ENCODE measurements around the gene CHFR.

Gene CHFR

DNA sequence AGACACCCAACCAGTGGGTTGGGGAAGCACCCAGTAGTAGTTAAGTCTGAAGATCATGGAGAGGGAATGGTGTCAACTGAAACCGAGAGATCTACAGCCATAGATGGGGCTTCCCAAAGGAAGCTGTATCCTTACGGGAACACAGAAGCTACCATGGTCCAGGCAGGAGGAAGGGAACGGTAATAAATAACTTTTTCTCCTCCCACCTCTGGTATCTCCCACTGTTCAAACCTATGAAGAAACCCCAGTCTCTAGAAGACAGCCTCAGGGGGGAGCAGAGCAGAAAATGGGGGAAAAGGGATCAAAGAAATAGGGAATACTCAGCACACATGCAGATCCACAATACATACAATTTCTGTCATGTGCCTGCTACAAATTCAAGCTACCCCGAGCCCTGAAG lies 35.3 kb upstream of the CHFR start:
- no peak overlapping the region for H3K27ac ChIP-seq
- TF ChIP-seq, protein P1, sequence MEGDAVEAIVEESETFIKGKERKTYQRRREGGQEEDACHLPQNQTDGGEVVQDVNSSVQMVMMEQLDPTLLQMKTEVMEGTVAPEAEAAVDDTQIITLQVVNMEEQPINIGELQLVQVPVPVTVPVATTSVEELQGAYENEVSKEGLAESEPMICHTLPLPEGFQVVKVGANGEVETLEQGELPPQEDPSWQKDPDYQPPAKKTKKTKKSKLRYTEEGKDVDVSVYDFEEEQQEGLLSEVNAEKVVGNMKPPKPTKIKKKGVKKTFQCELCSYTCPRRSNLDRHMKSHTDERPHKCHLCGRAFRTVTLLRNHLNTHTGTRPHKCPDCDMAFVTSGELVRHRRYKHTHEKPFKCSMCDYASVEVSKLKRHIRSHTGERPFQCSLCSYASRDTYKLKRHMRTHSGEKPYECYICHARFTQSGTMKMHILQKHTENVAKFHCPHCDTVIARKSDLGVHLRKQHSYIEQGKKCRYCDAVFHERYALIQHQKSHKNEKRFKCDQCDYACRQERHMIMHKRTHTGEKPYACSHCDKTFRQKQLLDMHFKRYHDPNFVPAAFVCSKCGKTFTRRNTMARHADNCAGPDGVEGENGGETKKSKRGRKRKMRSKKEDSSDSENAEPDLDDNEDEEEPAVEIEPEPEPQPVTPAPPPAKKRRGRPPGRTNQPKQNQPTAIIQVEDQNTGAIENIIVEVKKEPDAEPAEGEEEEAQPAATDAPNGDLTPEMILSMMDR (conservative IDR thresholded peaks at IDR 0.05): no peak

DNA sequence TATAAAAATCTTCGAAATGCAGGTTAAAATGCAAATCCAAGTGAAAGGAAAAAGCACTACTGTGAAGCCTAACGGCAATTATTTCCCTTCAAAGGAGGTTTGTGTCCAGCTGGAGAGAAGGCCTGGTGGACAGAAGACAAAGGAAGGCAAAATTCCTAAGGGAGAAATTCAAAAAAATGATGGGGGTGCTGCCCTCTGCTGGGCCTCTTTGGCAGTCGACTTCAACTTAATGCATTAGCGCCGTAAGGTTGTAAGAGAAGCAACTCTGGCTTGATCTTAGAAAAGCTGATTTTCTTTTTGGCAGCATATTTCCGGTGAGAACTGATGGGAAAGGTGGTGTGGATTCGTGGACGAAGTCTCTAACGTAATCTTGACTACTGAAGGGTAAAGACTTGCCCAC lies 34.3 kb upstream of the CHFR start:
- H3K27ac ChIP-seq: no peak overlapping the region
- TF ChIP-seq, protein P1 (conservative IDR thresholded peaks at IDR 0.05): 0 out of 2 replicates have a peak, but pooled peaks have one; percentile 7

DNA sequence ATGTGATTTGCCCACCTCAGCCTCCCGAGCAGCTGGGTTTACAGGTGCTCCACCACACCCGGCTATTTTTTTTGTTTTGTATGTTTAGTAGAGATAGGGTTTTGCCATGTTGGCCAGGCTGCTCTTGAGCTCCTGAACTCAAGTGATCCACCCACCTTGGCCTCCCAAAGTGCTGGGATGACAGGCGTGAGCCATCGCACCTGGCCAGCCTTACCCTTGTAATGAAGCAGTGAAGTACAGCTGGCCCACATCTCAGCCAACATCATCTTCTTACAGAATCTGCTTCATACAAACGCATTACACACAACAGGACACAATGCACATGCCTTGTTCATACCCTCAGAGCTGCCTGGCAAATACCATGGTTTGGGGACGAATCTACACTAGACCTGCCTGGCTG lies 31.3 kb upstream of the CHFR start:
- TF ChIP-seq, protein P1 (conservative IDR thresholded peaks at IDR 0.05): no peak

DNA sequence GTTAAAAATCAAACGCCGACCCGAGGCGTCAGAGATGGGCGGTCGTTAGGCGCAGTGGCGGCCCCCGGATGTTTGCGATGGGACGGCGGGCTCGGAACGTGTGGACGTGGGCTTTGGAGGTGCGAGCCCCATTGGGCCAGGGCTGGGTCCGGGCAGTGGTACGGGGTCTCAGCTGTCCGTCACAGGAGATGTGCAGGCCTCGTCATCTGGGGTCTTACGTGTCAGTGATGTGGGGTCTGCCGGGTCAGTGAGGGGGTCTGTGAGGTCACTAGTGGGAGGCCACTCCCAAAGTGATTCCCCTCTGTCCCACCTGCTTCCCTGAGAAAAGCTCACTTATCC lies 21.6 kb upstream of the CHFR start:
- peak overlapping the region; percentile 78 for H3K27ac ChIP-seq
- TF ChIP-seq, protein P1 (conservative IDR thresholded peaks at IDR 0.05): no peak

More for the DNA sequence above, 31.3 kb upstream of the CHFR start:
- H3K27ac ChIP-seq: no peak overlapping the region

DNA sequence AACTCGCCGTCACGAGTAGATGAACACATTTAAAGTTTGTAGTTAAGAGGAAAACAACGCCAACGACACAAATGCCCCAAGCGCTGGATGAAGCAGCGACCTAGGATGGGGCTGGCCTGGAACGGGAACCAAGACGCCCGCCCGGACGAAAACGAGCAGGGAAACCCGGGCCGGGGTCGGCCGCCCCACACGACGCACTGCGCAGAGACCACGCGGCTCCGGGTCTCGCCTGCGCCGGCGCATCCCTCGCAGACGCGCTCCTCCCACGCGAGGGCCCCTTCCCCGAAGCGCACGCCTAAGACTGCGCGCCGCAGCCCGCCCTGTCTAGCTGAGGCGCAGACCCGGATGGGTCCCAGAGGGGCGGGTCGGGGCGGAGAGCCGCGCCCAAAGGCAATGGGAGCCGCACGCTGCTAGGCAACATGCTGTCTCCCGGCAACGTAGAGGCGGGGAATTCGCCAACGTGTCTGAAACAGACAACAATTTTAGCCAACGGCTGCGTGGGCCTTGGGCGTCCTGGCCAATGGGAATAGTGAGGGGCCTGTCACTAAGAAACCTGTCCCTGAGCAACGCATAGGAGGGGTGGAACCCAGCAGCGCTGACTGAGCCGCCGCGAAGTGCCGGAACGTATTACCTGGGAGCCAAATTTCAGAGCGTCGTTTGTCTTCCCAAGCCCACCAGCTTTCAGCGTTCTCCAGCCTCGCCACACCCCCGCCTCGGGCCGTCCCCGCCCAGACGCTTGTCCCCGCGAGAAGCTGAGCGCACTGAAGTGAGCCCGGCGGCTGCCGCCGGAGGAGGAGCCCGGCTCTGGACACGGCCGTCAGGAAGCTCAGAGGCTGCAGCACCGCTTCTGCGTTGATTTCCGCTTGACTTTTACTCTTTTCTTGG lies 21.0 kb upstream of the CHFR start:
- TF ChIP-seq, protein P1 (conservative IDR thresholded peaks at IDR 0.05): no peak
- peak overlapping the region; percentile 78 for H3K27ac ChIP-seq

DNA sequence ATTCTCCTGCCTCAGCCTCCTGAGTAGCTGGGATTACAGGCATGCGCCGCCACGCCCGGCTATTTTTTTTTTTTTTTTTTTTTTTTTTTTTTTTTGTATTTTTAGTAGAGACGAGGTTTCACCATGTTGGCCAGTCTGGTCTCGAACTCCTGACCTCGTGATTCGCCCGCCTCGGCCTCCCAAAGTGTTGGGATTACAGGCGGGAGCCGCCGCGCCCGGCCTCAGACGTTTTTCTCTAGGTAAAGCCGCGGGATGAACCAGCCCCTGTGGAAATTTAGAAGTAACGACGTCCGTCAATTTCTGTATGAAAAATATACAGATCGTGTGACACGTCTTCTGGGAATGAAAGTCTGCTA lies 20.4 kb upstream of the CHFR start:
- peak overlapping the region; percentile 78; the same call in 1 of the 2 replicates for H3K27ac ChIP-seq

DNA sequence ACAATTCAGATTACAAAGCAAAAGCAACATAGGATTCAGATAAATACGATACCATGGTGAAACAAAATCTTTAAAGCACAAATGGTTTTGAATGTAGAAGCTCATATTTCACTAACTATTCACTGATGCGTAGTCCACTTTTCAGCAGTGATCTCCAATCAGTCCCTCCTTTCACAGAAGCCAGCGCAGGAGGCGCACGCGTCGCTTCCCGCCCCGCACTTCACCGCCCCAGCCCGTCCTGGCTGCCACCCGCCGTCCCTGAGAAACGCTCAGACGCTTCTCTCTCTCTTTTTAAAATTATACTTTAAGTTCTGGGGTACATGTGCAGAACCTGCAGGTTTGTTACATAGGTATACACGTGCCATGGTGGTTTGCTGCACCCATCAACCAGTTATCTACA lies 19.8 kb upstream of the CHFR start:
- TF ChIP-seq, protein P1 (conservative IDR thresholded peaks at IDR 0.05): no peak
- no peak overlapping the region for H3K27ac ChIP-seq

DNA sequence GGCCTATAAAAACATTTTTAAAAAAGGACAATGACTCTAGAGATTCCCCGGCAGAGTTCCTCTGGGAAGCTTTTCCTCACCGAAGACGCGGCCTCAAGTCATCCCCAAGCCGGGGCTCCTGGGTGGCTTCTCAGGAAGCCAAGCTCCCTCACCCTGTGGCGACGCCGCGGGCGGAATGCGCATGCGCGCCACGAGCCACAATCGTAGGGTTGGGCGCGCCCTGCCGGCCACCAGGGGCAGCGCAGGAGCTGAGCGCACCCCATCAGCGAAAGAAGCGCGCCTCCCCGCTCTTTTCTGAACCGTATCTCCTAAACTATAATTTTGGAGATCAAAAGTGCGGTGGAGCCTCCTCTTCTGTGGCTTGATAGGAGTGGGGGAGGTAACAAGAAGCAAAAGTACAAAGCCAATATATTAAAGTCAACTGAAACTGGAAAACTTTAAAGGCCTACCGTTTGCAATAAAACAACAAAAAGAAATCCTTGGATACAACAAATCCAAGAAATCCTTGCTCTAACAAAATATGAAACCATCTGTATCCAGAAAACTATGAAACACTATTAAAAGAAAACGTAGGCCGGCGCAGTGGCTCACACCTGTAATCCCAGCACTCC lies 17.4 kb upstream of the CHFR start:
- no peak overlapping the region for H3K27ac ChIP-seq
- TF ChIP-seq, protein P1 (conservative IDR thresholded peaks at IDR 0.05): peak; percentile 81

Measured in VCaP (cell line).